ENCODE measurements around the gene EPS15. TPM values are rescaled to one million over a fixed set of nuclear protein-coding genes. Genes with fewer than 3 reads are reported as not detected.

The EPS15 gene
- total and polyA plus RNA-seq, 2 of the 8 experiments (the other 6 are each of a cell fraction or from before 2014, with no cell fraction given) = 15.9 to 57.2 TPM

- TF ChIP-seq RAD21 (IDR thresholded peaks at IDR 0.05 in 1 of 2, conservative IDR thresholded peaks at IDR 0.05 in 1 of 2; ENCODE audit: low read depth in 2 of 2, low read length in 2 of 2) (no peak), JUND (IDR thresholded peaks at IDR 0.05; ENCODE audit: low read length) (no peak), KDM4A (IDR thresholded peaks at IDR 0.05; ENCODE audit: low read depth, low read length, severe bottlenecking) (no peak), HDAC6 (IDR thresholded peaks at IDR 0.05; ENCODE audit: low read depth, low read length) (no peak), CTBP2 (IDR thresholded peaks at IDR 0.05; ENCODE audit: borderline replicate concordance, insufficient read depth, insufficient read length, low read length) (no peak), MAFK (IDR thresholded peaks at IDR 0.05; ENCODE audit: low read depth, low read length) (no peak), SAP30 (IDR thresholded peaks at IDR 0.05; ENCODE audit: insufficient read depth, insufficient replicate concordance, low read length) (no peak)
Observed at GRCh38 chr1:51515982-51516648, 3.0 kb downstream of the EPS15 start (continued).

Data from H1 (cell line).